GM18517 (cell line): Measurements from ENCODE around the gene TMLHE.
"Not testable (repeated sequence)": the region's sequence is repeated elsewhere in the genome, so short reads cannot be mapped to it uniquely, and the experiment has no call there.

Source experiments
- ATAC-seq: cut with Tn5 transposase; IDR thresholded peaks from one replicate; pipeline ENCODE4 v1.9.1; 2021; ENCODE audit warnings: mild to moderate bottlenecking, moderate library complexity; ENCODE audit not compliant: unreplicated experiment

TMLHE gene, protein sequence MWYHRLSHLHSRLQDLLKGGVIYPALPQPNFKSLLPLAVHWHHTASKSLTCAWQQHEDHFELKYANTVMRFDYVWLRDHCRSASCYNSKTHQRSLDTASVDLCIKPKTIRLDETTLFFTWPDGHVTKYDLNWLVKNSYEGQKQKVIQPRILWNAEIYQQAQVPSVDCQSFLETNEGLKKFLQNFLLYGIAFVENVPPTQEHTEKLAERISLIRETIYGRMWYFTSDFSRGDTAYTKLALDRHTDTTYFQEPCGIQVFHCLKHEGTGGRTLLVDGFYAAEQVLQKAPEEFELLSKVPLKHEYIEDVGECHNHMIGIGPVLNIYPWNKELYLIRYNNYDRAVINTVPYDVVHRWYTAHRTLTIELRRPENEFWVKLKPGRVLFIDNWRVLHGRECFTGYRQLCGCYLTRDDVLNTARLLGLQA

DNA sequence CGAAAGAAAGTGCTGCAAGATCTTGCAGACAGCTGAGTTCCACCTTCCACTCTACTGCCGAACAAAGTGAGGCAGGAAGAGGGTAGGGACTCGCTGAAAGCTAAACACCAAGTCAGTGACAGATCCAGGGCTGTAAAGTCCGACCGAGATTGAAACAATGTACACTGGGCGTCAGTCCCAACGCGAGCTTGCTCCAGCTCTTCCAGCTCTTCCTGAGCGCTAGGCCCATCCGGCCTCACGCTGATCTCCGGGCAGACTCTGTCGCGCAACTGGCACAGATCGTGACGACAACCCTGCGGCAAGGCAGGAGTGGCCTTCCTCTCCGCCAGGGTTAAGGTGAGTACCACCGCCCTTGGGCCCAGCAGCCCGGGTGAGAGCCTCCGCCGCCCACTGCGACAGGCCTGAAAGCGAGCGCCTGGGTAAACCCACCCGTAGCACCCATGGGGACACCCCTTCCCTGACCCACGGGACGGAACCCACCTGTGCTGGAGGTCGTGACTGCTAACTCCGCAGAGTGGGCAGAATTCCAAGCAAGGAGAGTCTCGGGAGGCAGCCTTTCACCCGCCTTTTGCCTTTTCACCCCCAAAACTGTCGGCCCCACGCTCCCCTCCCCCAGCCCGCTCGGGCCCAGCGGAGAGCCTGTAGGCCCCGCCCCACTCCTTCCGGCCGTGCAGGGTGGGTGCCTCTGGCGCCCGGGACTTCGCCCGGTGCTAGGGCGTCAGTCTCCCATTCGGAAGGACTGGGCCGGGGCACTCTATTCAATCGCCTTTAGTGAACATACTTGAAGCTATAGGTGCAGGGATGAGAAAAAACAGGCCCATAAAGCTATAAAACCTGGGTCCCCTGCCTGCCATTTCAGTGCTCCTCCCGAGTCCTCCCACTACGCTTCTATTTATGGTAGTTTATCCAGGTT is at the start of gene TMLHE, which contains the start of gene SPRY3:
Gene TMLHE, minus strand, starts transcription at position 641 of the 913 bp plus-strand sequence. CDS start 67,676 bp downstream, outside the sequence.
Gene SPRY3, plus strand, starts transcription at position 275 of the 913 bp plus-strand sequence.
- peak; percentile 69 for ATAC-seq

DNA sequence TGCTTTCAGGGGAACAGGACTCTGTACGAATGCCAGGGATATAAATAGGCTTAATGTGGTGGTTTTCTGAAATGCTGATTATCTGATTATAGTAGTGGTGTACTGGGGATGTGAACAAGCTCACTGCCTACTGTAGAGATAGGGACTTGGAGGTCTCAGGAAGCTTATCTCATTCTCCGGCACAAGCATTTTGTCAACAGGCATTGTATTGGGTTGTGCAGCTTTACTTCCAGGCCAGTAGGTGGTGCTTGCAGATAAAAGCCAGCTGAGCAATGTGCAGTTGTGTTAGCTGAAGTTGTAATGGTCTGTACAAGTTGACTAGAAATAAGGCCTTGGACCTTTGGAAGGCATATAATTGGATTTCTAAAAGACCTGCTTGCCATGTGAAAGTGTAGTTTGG is 49.5 kb upstream of the TMLHE start:
- no peak for ATAC-seq

DNA sequence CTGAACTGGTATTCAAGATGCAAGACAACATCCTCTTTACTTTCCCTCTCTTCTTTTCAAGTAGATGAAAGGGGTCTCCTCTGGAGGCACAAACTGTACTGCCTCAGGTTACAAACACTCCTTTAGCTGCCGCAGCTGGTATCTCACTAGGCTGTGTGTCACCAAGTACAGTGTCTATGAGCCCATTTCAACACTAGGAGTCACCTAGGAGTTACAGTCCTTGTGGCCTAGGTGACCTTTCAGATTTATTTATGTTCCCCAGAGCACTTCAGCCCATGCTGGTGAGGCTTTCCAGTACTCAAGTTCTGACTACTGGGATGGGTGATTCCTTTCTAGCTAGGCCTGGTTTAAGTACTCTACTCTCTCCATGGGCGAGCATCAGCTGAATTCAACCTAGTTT is 32.4 kb upstream of the TMLHE start:
- no peak for ATAC-seq

DNA sequence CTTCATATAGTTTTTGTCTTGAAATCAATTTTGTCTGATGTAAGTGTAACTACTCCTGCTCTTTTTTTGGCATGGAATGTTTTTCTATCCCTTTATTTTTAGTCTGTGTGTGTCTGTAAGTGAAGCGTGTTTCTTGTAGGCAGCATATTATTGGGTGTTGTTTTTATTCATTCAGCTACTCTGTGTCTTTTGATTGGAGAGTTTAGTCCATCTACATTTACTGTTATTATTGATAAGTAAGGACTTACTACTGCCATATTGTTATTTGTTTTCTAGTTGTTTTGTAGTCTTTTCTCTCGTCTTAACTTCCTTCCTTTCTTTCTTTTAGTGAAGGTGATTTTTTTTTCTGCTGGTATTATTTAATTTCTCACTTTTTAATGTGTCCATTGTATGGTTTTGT is 30.5 kb upstream of the TMLHE start:
- ATAC-seq, result no peak

DNA sequence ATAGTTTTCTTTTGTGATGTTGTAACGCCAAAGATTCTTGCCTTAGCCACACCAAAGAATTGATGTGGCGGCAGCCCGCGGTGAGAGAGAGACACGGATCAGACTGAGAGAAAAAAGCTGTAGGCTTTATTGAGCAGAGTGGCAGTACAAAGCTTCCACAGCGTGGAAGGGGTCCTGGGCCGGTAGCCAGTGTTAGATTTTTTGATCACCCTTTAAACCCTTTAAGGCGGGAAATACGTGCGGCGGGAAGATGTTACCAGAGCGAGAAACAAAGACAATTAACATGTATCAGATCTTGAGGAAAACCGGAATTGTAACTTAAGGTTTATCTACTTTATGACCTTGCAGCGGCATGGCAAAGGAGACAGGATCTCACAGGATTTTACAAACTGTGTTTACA is 28.6 kb upstream of the TMLHE start:
- ATAC-seq, result not testable (repeated sequence)

DNA sequence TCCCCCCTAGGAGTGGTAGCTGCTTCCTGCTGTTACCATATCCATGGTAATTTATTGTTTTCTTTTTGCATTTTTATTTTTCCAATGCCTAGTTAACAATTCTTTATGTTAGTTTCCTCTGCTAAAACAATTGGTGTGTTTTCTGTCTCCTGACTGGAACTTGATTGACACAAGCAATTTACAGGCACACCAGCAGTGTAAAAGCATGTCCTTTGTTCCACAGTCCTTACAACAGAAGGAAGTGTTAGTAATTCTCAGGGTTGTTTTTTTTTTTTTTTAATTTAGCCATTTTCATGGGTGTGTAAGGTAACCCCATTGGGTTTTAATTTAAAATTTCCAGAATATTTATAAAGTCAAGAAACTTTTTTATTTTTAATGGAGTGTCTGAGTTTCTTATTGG is 25.0 kb upstream of the TMLHE start:
- ATAC-seq, result no peak

DNA sequence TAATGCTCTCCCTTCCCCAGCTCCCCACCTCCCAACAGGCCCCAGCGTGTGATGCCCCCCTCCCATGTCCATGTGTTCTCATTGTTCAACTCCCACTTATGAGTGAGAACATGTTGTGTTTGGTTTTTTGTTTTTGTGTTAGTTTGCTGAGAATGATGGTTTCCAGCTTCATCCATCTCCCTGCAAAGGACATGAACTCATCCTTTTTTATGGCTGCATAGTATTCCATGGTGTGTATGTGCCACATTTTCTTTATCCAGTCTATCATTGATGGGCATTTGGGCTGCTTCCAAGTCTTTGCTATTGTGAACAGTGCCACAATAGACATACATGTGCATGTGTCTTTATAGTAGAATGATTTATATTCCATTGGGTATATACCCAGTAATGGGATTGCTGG is 22.3 kb upstream of the TMLHE start:
- ATAC-seq, result not testable (repeated sequence)

DNA sequence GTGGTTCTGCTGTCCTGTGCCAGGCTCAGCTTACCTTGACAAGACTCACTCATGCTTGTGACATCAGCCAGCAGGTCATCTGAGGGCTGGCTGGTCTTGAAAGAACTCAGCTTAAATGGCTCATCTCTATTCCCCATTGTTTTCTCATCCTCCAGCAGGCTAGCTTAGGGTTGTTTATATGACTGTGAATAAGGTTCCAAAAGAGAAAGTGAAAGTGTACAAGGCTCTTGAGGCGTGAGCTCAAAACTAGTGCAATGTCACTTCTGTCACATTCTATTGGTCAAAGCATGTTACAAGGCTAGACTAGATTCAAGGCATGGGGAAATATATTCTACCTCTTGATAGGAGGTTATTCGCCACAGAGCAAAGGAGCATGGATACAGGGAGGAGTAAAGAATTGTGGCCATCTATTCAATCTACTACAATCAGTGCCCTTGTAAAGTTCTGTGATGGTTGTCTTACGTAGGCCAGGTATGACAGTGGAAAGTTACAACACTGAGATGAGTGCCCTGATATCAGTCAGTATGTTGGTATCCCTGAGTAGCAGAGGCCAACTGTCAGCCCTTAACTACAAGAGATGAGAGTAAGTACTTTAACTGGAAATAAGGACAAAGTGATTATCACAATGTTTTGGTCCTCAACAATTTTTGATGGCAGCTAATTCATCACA is 19.8 kb upstream of the TMLHE start:
- no peak for ATAC-seq

DNA sequence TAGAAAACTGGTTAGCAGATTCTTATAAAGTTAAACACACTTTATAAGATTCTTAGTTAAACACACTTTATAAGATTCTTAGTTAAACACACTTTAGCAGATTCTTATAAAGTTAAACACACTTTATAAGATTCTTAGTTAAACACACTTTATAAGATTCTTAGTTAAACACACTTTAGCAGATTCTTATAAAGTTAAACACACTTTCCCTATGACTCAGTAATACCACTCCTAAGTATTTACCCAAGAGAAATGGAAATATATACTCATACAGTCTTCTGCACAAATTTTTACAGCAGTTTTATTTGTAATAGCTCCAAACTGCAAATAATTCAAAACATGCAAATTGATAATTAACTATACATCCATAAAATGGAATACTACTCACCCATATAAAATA is 7.4 kb upstream of the TMLHE start:
- ATAC-seq, result not testable (repeated sequence)

DNA sequence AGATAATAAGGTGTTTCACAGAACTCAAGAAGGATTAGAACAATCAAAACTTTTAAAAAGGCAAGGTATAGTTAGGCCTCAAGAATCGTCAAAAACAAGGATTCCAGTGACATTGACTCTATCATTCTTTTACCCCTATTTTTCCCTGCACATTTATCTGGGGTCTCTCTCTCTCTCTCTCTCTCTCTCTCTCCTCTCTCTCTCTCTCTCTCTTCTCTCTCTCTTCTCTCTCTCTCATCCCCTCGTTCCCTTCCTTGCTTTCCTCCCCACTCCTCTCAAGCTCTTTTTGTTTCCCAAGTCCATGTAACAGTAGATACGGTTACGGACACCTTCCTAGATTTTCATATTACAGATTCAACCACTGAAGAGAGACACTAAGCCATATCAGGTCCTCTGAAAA is 3.2 kb upstream of the TMLHE start:
- ATAC-seq, result no peak

DNA sequence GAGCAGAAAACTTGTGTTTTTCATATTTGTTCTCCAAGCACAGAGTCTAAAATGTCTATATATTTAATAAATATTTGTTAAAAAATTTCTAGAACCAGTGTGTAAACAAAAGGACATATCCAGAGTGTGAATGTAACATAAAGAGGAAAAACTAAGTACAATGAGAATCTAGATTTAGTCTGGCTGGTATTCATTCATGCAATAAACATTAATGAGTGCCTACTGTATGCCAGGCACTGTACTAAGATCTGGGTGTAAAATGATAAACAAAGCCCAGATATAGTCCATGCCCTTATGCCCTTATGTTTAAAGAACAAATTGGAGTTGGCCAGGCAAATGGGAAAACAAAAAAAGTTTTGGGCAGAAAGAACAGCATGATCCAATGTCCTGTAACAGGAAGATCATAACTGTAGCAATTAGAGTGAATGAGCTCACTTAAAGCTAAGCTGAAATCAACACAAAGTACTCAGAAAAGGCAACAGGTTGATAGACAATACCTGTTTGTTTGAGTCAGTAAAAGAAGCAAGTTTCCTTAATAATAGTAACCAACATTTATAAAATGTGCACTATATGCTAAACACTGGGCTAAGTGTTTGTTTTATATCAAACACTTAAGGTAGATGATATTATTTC is 1.3 kb upstream of the TMLHE start:
- no peak for ATAC-seq

DNA sequence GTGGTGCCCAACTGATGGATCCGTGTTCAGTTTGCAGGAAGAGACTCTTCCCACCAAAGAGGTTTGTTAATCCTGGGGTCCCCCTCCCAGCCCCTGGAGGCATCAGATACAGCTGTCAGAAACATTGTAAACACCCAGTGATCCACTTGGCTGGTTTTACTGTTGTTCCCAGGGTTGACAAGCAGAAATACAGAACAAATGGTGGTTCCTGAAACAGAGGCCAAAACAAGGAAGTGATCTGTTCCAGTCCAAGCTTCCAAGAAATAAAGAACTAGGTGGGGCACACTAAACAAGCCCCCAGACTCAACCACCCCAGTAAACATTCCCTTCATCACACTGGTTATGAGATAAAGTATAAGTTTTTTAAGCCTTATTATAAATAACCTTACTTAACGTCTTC is 1.4 kb downstream of the TMLHE start:
- no peak for ATAC-seq

DNA sequence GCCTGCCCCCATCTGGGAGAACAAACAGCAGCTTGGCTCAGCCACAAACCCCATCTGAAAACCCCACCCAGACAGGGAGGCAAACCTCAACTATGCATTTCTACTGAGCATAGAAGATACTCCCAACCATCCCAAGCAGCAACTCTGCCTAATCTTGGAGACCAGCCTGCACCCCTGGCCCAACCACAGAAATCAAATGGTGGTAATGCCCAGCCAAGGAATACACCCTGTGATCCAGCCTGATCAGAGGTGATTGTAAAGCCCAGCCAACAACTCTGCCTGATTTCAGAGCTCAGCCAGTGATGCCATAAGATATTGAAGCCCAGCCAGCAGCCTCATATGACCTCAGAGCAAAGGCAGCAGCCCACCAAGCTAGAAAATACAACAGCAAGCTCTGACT is 19.8 kb downstream of the TMLHE start:
- no peak for ATAC-seq

DNA sequence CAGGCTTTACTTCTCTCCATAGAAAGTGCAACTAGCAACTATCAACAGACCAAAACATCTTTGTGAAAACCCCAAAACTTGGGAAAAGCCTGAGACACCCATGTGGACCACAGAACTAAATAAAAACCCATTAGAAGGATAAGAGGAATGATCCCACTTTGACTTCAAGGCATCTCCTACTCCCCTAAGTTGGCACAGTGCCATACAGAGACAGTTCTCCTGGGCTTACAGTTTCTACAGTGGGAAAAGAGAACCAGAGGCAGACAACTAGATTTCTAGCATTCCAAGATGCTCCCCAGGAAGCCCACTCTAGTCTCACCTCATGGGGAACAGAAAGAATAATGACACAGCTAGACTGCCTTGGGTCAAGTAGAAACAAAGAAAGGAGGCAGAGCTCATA is 20.4 kb downstream of the TMLHE start:
- no peak for ATAC-seq

DNA sequence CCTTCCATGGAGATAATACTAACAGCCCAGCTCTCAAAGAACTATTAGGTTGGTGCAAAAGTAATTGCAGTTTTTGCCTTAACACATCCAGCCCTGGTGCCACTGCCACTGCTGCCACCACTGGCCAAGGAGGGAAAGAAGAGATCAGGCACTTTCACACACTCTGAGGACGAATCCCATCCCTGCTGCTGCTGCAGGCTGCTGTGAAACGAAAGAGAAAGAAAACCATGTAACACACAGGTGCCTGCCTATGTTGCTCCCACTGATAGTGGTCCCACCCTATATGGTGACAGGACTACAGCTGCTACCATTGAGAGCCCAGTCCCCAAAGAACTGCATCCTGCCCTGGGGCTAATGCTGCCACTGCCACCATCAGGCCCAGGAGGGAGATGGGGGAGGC is 35.1 kb downstream of the TMLHE start:
- no peak for ATAC-seq

DNA sequence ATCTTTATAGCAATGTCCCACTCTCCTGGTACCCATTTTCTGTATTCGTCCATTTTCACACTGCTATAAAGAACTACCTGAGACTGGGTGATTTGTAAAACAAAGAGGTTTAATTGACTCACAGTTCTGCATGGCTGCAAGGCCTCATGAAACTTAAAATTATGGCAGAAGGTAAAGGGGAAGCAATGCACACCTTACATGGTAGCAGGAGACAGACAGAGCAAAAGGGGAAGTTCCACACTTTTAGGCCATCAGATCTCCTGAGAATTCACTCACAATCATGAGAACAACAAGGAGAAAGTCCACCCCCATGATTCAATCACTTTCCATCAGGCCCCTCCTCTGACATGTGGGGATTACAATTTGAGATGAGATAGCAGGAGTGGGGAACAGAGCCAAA is 49.7 kb downstream of the TMLHE start:
- no peak for ATAC-seq

DNA sequence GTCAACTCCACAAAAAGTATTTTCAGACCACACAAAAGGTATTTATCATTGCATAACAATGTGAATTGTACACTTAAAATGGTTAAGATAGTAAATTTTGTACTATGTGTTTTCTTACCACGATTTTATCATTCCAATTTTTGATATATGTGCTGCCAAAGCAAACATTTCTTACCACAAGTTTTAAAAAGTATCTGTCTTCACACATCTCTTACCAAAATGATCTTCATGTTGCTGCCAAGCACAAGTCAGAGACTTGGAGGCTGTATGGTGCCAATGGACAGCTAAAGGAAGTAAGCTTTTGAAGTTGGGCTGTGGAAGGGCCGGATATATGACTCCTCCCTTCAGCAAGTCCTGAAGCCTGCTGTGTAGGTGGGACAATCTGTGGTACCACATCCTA is 67.9 kb downstream of the TMLHE start:
- ATAC-seq, result no peak

DNA sequence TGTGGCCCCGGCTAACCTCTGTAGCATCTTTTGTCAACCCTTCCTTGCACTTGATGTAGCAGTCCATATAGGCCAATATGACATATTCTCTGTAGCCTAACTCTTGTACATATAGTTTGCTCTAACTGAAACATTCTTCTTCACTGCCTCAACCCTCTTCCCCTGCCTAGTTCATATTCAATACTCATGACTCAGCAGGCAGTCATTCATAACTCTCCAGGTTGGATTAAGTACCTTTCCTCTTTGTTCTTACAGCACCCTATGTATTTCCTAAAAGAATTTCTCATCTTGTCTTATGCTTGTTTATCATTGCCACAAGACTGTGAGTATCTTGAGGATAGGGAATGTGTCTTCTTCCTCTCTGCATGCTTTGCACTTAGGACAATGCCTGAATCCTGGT is 76.9 kb downstream of the TMLHE start:
- ATAC-seq, result no peak

DNA sequence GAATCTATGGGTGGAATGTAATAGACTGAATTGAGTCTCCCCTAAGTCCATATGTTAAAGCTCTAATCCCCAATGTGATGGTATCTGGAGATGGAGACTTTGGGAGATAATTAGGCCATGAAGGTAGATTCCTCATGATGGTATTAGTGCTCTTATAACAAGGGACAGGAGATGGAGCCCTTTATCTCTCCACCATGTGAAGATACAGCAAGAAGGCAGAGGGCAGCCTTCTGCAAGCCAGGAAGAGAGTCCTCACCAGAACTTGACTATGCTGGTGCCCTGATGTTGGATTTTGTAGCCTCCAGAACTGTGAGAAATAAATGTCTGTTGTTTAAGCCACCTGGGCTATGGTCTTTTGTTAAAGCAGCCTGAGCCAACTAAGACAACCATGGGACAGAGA is 78.0 kb downstream of the TMLHE start:
- ATAC-seq, result no peak

DNA sequence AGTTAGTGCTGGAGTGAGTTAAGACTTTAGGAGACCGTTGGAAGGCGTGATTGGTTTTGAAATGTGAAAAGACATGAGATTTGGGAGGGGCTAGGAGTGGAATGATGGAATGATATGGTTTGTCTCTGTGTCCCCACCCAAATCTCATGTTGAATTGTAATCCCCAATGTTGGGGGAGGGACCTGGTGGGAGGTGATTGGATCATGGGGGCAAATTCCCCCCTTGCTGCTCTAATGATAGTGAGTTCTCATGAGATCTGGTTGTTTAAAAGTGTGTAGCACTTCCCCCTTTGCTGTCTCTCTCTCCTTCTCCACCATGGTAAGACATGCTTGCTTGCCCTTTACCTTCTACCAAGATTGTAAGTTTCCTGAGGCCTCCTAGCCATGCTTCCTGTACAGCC is 85.7 kb downstream of the TMLHE start:
- not testable (repeated sequence) for ATAC-seq

DNA sequence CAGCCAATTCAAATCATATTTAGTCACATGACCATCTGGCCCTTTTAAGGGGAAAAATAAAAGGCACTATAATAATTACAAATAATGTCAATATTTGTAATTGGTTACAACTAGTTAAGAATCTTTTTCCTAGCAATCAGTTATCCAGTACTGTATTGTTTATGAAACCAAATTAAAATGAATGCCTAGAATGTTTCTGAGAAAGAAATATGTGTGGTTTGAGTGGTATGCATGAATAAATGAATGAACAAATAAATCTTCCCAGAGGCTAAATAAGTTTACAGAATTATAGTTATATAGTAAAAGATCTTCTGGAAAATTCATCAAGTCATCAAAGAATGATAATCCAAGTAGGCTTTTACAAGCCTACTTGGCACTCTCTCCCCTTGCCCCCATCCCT is 98.5 kb downstream of the TMLHE start:
- no peak for ATAC-seq
